GM23338 (cell line): ENCODE results near the gene RPS6KC1. TPM values are rescaled to one million over a fixed set of nuclear protein-coding genes. Genes with fewer than 3 reads are reported as not detected.

ENCODE experiments used
- ATAC-seq: fragments of 200-7000 bp; cut with Tn5 transposase; 3 replicates; pipeline ENCODE4 v1.9.1; 2020
- DNase-seq: peaks from one replicate; pipeline ENCODE4 v3.0.0-alpha.2; 2015; ENCODE audit warnings: low spot score
- H2AFZ ChIP-seq: fragments of 200-600 bp; sonication (generic); 2 replicates; pipeline ENCODE4 v1.8.0; 2016; ENCODE audit warnings: antibody characterized with exemption, mild to moderate bottlenecking, moderate library complexity
- H3F3A ChIP-seq: fragments of 200-600 bp; sonication (generic); replicated peaks from 2 replicates; pipeline ENCODE4 v1.8.0; 2017; ENCODE audit warnings: antibody characterized with exemption, mixed run types, low read depth
- H3K27ac ChIP-seq: fragments of 200-600 bp; sonication (generic); 2 replicates; pipeline ENCODE4 v1.6.1; 2016; ENCODE audit warnings: low read depth
- H3K27me3 ChIP-seq: fragments of 200-600 bp; sonication (generic); 2 replicates; pipeline ENCODE4 v1.8.0; 2016; ENCODE audit warnings: mild to moderate bottlenecking, mixed run types, moderate library complexity; ENCODE audit not compliant: insufficient read depth
- H3K36me3 ChIP-seq: fragments of 200-600 bp; sonication (generic); 2 replicates; pipeline ENCODE4 v1.8.0; 2016; ENCODE audit warnings: mild to moderate bottlenecking; ENCODE audit not compliant: insufficient read depth
- H3K4me1 ChIP-seq: fragments of 200-600 bp; sonication (generic); 2 replicates; pipeline ENCODE4 v1.8.0; 2016; ENCODE audit warnings: mild to moderate bottlenecking, moderate library complexity; ENCODE audit not compliant: insufficient read depth
- H3K4me2 ChIP-seq: fragments of 200-600 bp; sonication (generic); 2 replicates; pipeline ENCODE4 v1.7.1; 2017; ENCODE audit warnings: mixed run types
- H3K4me3 ChIP-seq: fragments of 200-600 bp; sonication (generic); 2 replicates; pipeline ENCODE4 v1.6.1; 2016; ENCODE audit warnings: mixed run types
- H3K79me2 ChIP-seq: fragments of 200-600 bp; sonication (generic); replicated peaks from 2 replicates; pipeline ENCODE4 v1.8.0; 2017; ENCODE audit warnings: mild to moderate bottlenecking; ENCODE audit not compliant: insufficient read depth
- H3K9me2 ChIP-seq: fragments of 200-600 bp; sonication (generic); 2 replicates; pipeline ENCODE4 v1.8.0; 2017; ENCODE audit not compliant: insufficient read depth
- H4K20me1 ChIP-seq: fragments of 200-600 bp; sonication (generic); replicated peaks from 2 replicates; pipeline ENCODE4 v1.8.0; 2017; ENCODE audit warnings: mild to moderate bottlenecking; ENCODE audit not compliant: insufficient read depth
- H3K27ac Mint-ChIP-seq: 2 replicates; pipeline ENCODE4 v1.8.0; 2020; ENCODE audit warnings: inconsistent platforms, mild to moderate bottlenecking, moderate library complexity, mixed read lengths
- H3K27me3 Mint-ChIP-seq: 3 replicates; pipeline ENCODE4 v1.8.0; 2022; ENCODE audit warnings: low read depth, mild to moderate bottlenecking, moderate library complexity, mixed read lengths, inconsistent platforms; ENCODE audit not compliant: insufficient read depth, poor library complexity
- H3K36me3 Mint-ChIP-seq: 3 replicates; pipeline ENCODE4 v1.8.0; 2021; ENCODE audit warnings: low read depth, mild to moderate bottlenecking, inconsistent platforms, moderate library complexity, mixed read lengths
- H3K4me1 Mint-ChIP-seq: 3 replicates; pipeline ENCODE4 v1.8.0; 2020; ENCODE audit warnings: mild to moderate bottlenecking, inconsistent platforms, mixed read lengths
- H3K4me3 Mint-ChIP-seq: 3 replicates; pipeline ENCODE4 v1.8.0; 2021; ENCODE audit warnings: moderate library complexity, mild to moderate bottlenecking, inconsistent platforms, mixed read lengths
- H3K9me3 Mint-ChIP-seq: 3 replicates; pipeline ENCODE4 v1.8.0; 2020; ENCODE audit warnings: moderate library complexity, mild to moderate bottlenecking, inconsistent platforms, mixed read lengths
- EZH2 ChIP-seq: fragments of 200-600 bp; sonication (generic); IDR thresholded peaks from one replicate; pipeline ENCODE4 v1.8.0; 2017; ENCODE audit warnings: antibody characterized with exemption, mild to moderate bottlenecking, low read depth; ENCODE audit not compliant: unreplicated experiment
- EZH2phosphoT487 ChIP-seq: fragments of 200-600 bp; sonication (generic); IDR thresholded peaks from one replicate; pipeline ENCODE4 v1.8.1; 2018; ENCODE audit warnings: antibody characterized with exemption; ENCODE audit not compliant: unreplicated experiment
- NANOG ChIP-seq: IDR thresholded peaks from 2 replicates; pipeline ENCODE4 v1.6.1; 2016; ENCODE audit warnings: antibody characterized with exemption, borderline replicate concordance
- STAT1 ChIP-seq: IDR thresholded peaks from one replicate; pipeline ENCODE4 v1.6.1; 2016; ENCODE audit warnings: antibody characterized with exemption; ENCODE audit not compliant: unreplicated experiment
- ZNF114 ChIP-seq: fragments of 250-450 bp; sonication (Bioruptor Pico); IDR thresholded peaks from 2 replicates; pipeline ENCODE4 v1.5.0; 2020; ENCODE audit warnings: mild to moderate bottlenecking, moderate library complexity
- polyA plus RNA-seq: library from polyadenylated mRNA; unstranded; fragments of >200 nt; fragmentation: Nextera tagmentation; extraction: Ambion mirVana; gene quantifications from 2 replicates; pipeline ENCODE4 v1.2.1, GENCODE V29; 2016
- total RNA-seq: library from RNA; depleted of rRNA; stranded (reverse); fragments of >200 nt; shearing (Covaris generic); gene quantifications from 2 replicates; pipeline ENCODE4 v1.2.3, GENCODE V29; 2014
- TF ChIP-seq, protein P1 (sequence below), 2 experiments: fragments of 200-600 bp in 1 of 2; sonication (generic) in 1 of 2; conservative IDR thresholded peaks; 2 replicates each; pipeline versions ENCODE4 v1.5.1 to v1.6.1; 2016 to 2017; ENCODE audit warnings: antibody characterized with exemption in 2 of 2, low read depth in 2 of 2, mild to moderate bottlenecking in 2 of 2, moderate library complexity in 1 of 2
- TF ChIP-seq, protein P2 (sequence below): IDR thresholded peaks from one replicate; pipeline ENCODE4 v1.6.1; 2018; ENCODE audit warnings: antibody characterized with exemption; ENCODE audit not compliant: unreplicated experiment
- TF ChIP-seq, protein P3 (sequence below): IDR thresholded peaks from 2 replicates; pipeline ENCODE4 v1.6.1; 2016; ENCODE audit warnings: antibody characterized with exemption

Gene RPS6KC1
- total and polyA plus RNA-seq, 2 experiments from 2014 or later, result 7.9 to 24.9 TPM

DNA sequence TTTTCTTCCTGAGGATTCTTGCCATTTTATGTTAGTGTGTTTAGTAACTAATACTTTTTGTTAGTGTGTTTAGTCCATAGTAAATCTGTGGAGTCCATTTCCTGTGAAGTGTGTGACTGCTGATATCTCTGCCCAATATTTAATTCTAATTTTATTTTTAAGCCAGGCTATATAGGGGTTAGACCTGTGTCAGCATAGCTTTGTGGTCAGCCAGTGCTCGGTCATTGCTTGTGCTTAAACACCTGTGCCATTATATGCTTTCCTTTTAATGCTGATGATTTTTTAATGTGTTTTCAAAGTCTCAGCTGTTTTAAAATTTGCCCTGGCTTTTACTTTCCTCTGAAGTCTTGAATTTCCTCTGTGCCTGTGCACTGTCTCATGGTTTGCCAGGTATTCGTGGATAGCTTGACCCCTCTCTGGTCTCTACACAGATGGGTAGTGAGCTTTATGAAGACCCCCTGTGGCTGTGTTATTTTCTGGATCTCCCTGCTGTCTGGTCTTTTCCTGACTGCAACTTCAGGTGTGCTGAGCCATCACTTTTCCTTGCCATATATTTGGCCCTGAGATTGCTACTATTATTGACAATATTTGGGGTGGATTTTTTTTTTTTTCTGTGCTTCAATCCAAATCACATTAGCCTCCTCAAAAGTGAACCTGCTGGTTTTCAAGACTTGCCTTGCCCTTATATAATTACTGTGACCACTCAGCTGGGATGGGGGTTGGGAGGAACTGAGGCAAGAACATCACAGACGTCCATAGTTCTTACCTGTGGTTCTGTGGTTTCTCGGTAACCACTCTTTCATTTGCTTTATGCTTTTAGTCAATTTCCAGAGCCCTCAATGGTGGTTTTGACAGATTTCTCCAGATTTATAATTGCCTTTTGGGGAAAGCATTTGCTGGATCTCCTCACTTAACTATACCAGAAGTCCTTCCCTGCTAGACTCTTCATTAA is 59.6 kb downstream of the RPS6KC1 start (continued):
- TF ChIP-seq ZNF114 (CRISPR knock-in tag), result no peak
- no peak for TF ChIP-seq EZH2phosphoT487
- TF ChIP-seq, protein P1, sequence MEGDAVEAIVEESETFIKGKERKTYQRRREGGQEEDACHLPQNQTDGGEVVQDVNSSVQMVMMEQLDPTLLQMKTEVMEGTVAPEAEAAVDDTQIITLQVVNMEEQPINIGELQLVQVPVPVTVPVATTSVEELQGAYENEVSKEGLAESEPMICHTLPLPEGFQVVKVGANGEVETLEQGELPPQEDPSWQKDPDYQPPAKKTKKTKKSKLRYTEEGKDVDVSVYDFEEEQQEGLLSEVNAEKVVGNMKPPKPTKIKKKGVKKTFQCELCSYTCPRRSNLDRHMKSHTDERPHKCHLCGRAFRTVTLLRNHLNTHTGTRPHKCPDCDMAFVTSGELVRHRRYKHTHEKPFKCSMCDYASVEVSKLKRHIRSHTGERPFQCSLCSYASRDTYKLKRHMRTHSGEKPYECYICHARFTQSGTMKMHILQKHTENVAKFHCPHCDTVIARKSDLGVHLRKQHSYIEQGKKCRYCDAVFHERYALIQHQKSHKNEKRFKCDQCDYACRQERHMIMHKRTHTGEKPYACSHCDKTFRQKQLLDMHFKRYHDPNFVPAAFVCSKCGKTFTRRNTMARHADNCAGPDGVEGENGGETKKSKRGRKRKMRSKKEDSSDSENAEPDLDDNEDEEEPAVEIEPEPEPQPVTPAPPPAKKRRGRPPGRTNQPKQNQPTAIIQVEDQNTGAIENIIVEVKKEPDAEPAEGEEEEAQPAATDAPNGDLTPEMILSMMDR (conservative IDR thresholded peaks at IDR 0.05; ENCODE audit: low read depth in 2 of 2), result no peak
- TF ChIP-seq, protein P2, sequence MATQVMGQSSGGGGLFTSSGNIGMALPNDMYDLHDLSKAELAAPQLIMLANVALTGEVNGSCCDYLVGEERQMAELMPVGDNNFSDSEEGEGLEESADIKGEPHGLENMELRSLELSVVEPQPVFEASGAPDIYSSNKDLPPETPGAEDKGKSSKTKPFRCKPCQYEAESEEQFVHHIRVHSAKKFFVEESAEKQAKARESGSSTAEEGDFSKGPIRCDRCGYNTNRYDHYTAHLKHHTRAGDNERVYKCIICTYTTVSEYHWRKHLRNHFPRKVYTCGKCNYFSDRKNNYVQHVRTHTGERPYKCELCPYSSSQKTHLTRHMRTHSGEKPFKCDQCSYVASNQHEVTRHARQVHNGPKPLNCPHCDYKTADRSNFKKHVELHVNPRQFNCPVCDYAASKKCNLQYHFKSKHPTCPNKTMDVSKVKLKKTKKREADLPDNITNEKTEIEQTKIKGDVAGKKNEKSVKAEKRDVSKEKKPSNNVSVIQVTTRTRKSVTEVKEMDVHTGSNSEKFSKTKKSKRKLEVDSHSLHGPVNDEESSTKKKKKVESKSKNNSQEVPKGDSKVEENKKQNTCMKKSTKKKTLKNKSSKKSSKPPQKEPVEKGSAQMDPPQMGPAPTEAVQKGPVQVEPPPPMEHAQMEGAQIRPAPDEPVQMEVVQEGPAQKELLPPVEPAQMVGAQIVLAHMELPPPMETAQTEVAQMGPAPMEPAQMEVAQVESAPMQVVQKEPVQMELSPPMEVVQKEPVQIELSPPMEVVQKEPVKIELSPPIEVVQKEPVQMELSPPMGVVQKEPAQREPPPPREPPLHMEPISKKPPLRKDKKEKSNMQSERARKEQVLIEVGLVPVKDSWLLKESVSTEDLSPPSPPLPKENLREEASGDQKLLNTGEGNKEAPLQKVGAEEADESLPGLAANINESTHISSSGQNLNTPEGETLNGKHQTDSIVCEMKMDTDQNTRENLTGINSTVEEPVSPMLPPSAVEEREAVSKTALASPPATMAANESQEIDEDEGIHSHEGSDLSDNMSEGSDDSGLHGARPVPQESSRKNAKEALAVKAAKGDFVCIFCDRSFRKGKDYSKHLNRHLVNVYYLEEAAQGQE, result no peak

DNA sequence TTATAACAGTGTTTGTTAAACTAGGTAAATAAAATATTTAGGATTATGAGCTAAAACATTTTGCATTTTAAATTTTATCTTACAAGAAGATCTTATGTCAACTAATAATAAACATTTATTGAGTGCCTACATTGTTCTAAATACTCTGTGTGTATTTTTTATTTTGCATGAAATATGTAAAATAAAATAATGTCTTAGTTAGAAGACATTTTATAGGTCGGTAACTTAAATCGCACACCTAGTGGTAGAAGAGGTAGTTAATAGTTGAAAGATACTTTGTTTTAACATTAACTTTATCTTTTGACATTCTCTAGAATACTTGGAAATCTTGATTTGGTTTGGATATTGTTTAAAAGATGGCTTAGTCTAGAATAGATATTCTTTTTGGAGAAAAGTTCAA is 60.5 kb downstream of the RPS6KC1 start:
- Mint-ChIP-seq H3K9me3 (no peaks in the 10 kb centered on the region; the same call in 2 of the 3 replicates), H3K27ac (no peak overlapping the region), H3K4me1 (peaks cover 7% of the 10 kb centered on the region; the same call in 2 of the 3 replicates), H3K27me3 (peaks cover 3% of the 10 kb centered on the region), H3K4me3 (no peak overlapping the region), H3K36me3 (peaks cover 6% of the 10 kb centered on the region; the same call in 2 of the 3 replicates)
- ATAC-seq, result no peak
- Histone ChIP-seq H3K4me1 (peaks cover 12% of the 10 kb centered on the region), H4K20me1 (peaks cover 5% of the 10 kb centered on the region; the same call in 1 of the 2 replicates), H3K27ac (no peak overlapping the region), H3K36me3 (no peaks in the 10 kb centered on the region), H3K27me3 (no peaks in the 10 kb centered on the region), H2AFZ (no peak overlapping the region), H3K79me2 (peaks cover 8% of the 10 kb centered on the region), H3K4me3 (no peak overlapping the region), H3F3A (no peaks in the 10 kb centered on the region), H3K4me2 (no peak overlapping the region), H3K9me2 (no peaks in the 10 kb centered on the region)
- no peak for DNase-seq
- TF ChIP-seq, protein P1 (conservative IDR thresholded peaks at IDR 0.05; ENCODE audit: low read depth in 2 of 2), result no peak
- TF ChIP-seq EZH2 (no peak), NANOG (no peak), EZH2phosphoT487 (no peak), STAT1 (no peak), ZNF114 (CRISPR knock-in tag) (no peak)
- TF ChIP-seq, protein P3, sequence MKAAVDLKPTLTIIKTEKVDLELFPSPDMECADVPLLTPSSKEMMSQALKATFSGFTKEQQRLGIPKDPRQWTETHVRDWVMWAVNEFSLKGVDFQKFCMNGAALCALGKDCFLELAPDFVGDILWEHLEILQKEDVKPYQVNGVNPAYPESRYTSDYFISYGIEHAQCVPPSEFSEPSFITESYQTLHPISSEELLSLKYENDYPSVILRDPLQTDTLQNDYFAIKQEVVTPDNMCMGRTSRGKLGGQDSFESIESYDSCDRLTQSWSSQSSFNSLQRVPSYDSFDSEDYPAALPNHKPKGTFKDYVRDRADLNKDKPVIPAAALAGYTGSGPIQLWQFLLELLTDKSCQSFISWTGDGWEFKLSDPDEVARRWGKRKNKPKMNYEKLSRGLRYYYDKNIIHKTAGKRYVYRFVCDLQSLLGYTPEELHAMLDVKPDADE, result no peak
